Tibial artery (tissue), 4 donors: Measurements from ENCODE around the gene C1orf21.
A peak's percentile ranks its signal among the peaks of the same experiment; 100 is the strongest.

Experiments
- DNase-seq, 2 donors: peaks; one replicate each; pipeline ENCODE4 v3.0.0-alpha.2; 2019
- H3K27ac ChIP-seq, 2 donors: fragments of 200-600 bp; sonication (generic) in 1 of 2; 1 replicate in 1 of 2; 2 replicates in 1 of 2; pipeline ENCODE4 v1.5.1; 2018 to 2019; ENCODE audit warnings: mild to moderate bottlenecking in 1 of 2
- H3K27me3 ChIP-seq, 2 donors: fragments of 200-600 bp; sonication (generic) in 1 of 2; one replicate each; pipeline versions ENCODE4 v1.5.1 to v1.6.0; 2016 to 2019
- H3K36me3 ChIP-seq, 3 donors: fragments of 200-600 bp; sonication (generic) in 2 of 3; one replicate each; pipeline ENCODE4 v1.5.1; 2016 to 2019; ENCODE audit warnings: mild to moderate bottlenecking in 2 of 3
- H3K4me1 ChIP-seq, 4 donors: fragments of 200-600 bp; sonication (generic) in 2 of 4; 1 replicate in 3 of 4; 2 replicates in 1 of 4; pipeline ENCODE4 v1.5.1; 2016 to 2019
- H3K4me3 ChIP-seq, 2 donors: fragments of 200-600 bp; sonication (generic) in 1 of 2; 1 replicate in 1 of 2; 2 replicates in 1 of 2; pipeline ENCODE4 v1.5.1; 2018 to 2019; ENCODE audit warnings: mild to moderate bottlenecking in 2 of 2
- H3K9me3 ChIP-seq, 3 donors: fragments of 200-600 bp; sonication (generic) in 1 of 3; one replicate each; pipeline ENCODE4 v1.5.1; 2016 to 2019
- CTCF ChIP-seq, 2 experiments: fragments of 200-600 bp in 1 of 2; fragments of 450-650 bp in 1 of 2; IDR thresholded peaks; one replicate each; pipeline ENCODE4 v1.5.1; 2017 to 2019; ENCODE audit warnings: antibody characterized with exemption in 2 of 2, mild to moderate bottlenecking in 1 of 2, moderate library complexity in 1 of 2
- intact Hi-C: fragments of 100-400 bp; cut with DNase I; formaldehyde crosslinking; loops from one replicate; pipeline ENCODE4 v1.15.0; 2023; ENCODE audit warnings: low total_unique reads

Gene C1orf21

DNA sequence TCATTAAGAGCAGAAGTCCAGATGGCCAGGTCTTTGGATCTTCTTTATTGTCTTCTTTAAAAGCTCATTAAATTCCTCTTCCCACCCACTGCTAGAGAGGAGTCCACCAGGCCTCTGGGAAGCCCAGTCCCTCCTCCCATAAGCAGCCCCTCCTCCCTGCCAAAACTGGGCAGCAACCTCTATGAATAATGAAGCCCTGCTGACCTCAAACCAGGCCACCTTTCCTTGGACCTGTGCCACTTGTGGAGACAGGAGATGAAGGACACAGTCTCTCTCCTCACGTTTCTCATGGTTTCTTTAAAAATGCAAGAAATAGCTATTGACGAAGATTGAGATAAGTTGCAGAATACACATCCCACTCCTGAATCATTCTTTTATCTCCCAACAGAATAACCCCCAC lies 255.1 kb downstream of the C1orf21 start:
- peaks cover 0 to 7% (median 5%) of the 10 kb centered on the region in 4 donors for H3K4me1 ChIP-seq
- DNase-seq = no peak
- H3K9me3 ChIP-seq = no peaks in the 10 kb centered on the region
- no peak overlapping the region for H3K4me3 ChIP-seq
- H3K36me3 ChIP-seq = no peaks in the 10 kb centered on the region
- H3K27me3 ChIP-seq = no peaks in the 10 kb centered on the region
- no peak overlapping the region for H3K27ac ChIP-seq
- intact Hi-C loops = no loop called here
- TF ChIP-seq CTCF (IDR thresholded peaks at IDR 0.05) = no peak

DNA sequence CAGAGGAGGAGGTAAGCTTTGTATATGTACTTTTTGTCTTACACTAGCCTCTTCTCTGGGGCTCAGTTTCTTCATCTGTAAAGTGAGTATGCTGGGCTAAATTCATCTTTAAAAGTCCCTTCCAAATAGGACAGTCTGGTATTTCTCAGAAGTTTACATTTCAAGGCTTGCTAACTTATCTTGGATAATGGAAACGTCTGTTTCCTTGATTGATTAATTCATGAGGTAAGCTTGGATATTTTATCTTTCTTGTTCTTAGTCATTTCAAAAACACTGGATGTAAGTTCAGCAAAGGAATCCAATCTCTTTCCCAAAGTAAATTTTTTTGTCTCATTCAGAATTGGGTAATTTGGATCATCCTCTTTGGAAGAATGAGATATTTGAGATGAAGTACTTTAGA lies 256.8 kb downstream of the C1orf21 start:
- no peaks in the 10 kb centered on the region for H3K27me3 ChIP-seq
- no peaks in the 10 kb centered on the region for H3K9me3 ChIP-seq
- intact Hi-C loops = no loop called here
- no peak overlapping the region for H3K4me3 ChIP-seq
- H3K4me1 ChIP-seq = peaks cover 0 to 25% (median 21%) of the 10 kb centered on the region in 4 donors
- no peak for TF ChIP-seq CTCF (IDR thresholded peaks at IDR 0.05)
- no peak overlapping the region for H3K27ac ChIP-seq
- H3K36me3 ChIP-seq = no peaks in the 10 kb centered on the region
- DNase-seq = no peak

DNA sequence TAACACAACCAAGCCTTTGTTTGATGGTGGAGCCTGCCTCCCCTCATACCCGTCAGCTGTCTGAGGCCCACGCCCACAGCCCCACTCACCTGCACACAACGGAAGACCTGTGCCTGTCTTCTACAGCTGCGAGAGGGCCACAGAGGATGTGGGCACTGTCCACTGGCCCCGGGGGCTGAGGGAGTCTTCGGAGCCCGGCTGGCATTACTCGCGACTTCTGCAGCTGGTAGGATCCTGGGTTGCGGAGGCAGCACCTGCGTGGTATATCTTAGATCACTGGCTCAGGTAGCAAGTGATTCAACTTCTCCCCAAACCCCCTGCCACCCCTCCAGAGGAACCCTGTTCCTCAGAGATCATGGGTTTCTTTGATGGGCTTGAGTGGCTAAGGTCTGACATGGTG lies 257.9 kb downstream of the C1orf21 start:
- Histone ChIP-seq H3K4me3 (no peak overlapping the region), H3K9me3 (no peaks in the 10 kb centered on the region), H3K27ac (no peak overlapping the region), H3K4me1 (peaks cover 6 to 36% (median 29%) of the 10 kb centered on the region in 4 donors), H3K36me3 (no peaks in the 10 kb centered on the region), H3K27me3 (no peaks in the 10 kb centered on the region)
- DNase-seq = no peak
- intact Hi-C loops = no loop called here
- TF ChIP-seq CTCF (IDR thresholded peaks at IDR 0.05) = no peak

DNA sequence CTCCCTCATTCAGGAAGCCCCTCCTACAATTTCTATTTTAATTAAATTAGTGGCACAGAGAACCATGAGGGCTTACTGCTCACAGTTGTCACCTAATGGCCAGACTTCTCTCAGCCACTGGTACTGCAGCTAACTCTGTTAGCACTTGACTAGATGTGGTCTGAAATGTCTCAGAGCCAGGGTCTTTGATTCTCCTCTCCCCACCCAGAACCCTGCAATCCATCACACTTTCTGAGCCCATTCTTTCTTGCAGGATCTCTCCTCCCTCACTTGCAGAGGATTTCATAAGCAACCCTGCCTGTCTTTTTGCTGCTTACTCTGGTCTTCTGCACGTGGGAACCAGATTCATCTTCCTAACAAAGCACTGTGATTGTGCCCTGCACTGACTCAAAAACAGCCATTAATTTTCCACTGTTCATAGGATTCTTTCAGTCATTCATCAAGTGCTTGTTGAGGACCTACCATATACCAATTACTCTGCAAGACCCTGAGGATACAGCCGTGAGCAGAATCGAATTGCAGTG lies 259.4 kb downstream of the C1orf21 start:
- Histone ChIP-seq H3K9me3 (no peaks in the 10 kb centered on the region), H3K27me3 (no peaks in the 10 kb centered on the region), H3K27ac (peak overlapping the region; percentile 25 to 51), H3K4me1 (peaks cover 6 to 42% (median 33%) of the 10 kb centered on the region in 4 donors), H3K4me3 (no peak overlapping the region), H3K36me3 (no peaks in the 10 kb centered on the region)
- no peak for DNase-seq
- intact Hi-C loops = no loop called here
- no peak for TF ChIP-seq CTCF (IDR thresholded peaks at IDR 0.05)

- Histone ChIP-seq H3K27ac (peak overlapping the region; percentile 25 to 51), H3K4me3 (no peak overlapping the region), H3K27me3 (no peaks in the 10 kb centered on the region), H3K9me3 (no peaks in the 10 kb centered on the region), H3K36me3 (no peaks in the 10 kb centered on the region), H3K4me1 (peaks cover 6 to 42% (median 33%) of the 10 kb centered on the region in 4 donors)
- no peak for TF ChIP-seq CTCF (IDR thresholded peaks at IDR 0.05)
- intact Hi-C loops = no loop called here
- peak in 1 of 2 donors; percentile 76 for DNase-seq
Observed at GRCh38 chr1:184646824-184647223, 260.0 kb downstream of the C1orf21 start.

GRCh38 chr1:184647471-184647870 lies 260.6 kb downstream of the C1orf21 start:
- no peaks in the 10 kb centered on the region for H3K9me3 ChIP-seq
- H3K36me3 ChIP-seq = no peaks in the 10 kb centered on the region
- no peak for TF ChIP-seq CTCF (IDR thresholded peaks at IDR 0.05)
- no peak overlapping the region for H3K4me3 ChIP-seq
- H3K27ac ChIP-seq = peak overlapping the region; percentile 25 to 51
- intact Hi-C loops = no loop called here
- H3K4me1 ChIP-seq = peaks cover 6 to 42% (median 33%) of the 10 kb centered on the region in 4 donors
- DNase-seq = no peak
- no peaks in the 10 kb centered on the region for H3K27me3 ChIP-seq
